HepG2 (cell line): ENCODE results near the gene IL1RL2. TPM values are rescaled to one million over a fixed set of nuclear protein-coding genes. Genes with fewer than 3 reads are reported as not detected.

Experiments
- ATAC-seq: fragments of 200-7000 bp; cut with Tn5 transposase; 3 replicates; pipeline ENCODE4 v1.9.1; 2020; ENCODE audit warnings: mild to moderate bottlenecking, moderate library complexity
- BruUV-seq: library from RNA; stranded (reverse); fragments of 400-500 nt; replicated peaks from 2 replicates; lab custom pipeline; 2021; lab: Mats Ljungman, UMichigan
- CTCF ChIA-PET: fragments of 300-600 bp; formaldehyde crosslinking; extraction: SDS; loops from one replicate; lab custom pipeline; 2021; ENCODE audit warnings: low total read pairs, inconsistent platforms, low intra/inter-chr PET ratio; lab: Yijun Ruan, JAX
- POLR2A ChIA-PET: fragments of 350-600 bp; sonication (Branson Sonifier 250); formaldehyde crosslinking; loops from one replicate; lab custom pipeline; 2020; ENCODE audit warnings: antibody characterized with exemption, inconsistent platforms; lab: Yijun Ruan, JAX
- DNase-seq: peaks from one replicate; pipeline ENCODE4 v3.0.0-alpha.2; 2015; ENCODE audit warnings: low spot score
- FAIRE-seq: peaks from 3 replicates; lab custom pipeline; 2011; peaks lifted over from hg19 to GRCh38; lab: Jason Lieb, UNC
- H2AFZ ChIP-seq: one replicate; pipeline ENCODE4 v1.6.1; 2011; ENCODE audit warnings: low read length, inconsistent platforms
- H3K27ac ChIP-seq: fragments of 300-600 bp; 3 replicates; pipeline ENCODE4 v1.8.0; 2011; ENCODE audit warnings: mixed run types, mild to moderate bottlenecking, mixed read lengths, low read length, inconsistent platforms; ENCODE audit not compliant: insufficient read depth; ENCODE audit errors: extremely low read length
- H3K27me3 ChIP-seq, 2 experiments: fragments of 200-600 bp in 1 of 2; 2 replicates in 1 of 2; 3 replicates in 1 of 2; pipeline versions ENCODE4 v1.6.0 to v1.8.0; 2011; ENCODE audit warnings: low read length in 2 of 2, mild to moderate bottlenecking in 2 of 2, moderate library complexity in 2 of 2, inconsistent platforms in 1 of 2; ENCODE audit not compliant: insufficient read depth in 2 of 2, control insufficient read depth in 1 of 2
- H3K36me3 ChIP-seq, 2 experiments: fragments of 200-600 bp in 1 of 2; replicated peaks in 1 of 2; 2 replicates in 1 of 2; 3 replicates in 1 of 2; pipeline versions ENCODE4 v1.5.1 to v1.8.0; 2011; ENCODE audit warnings: low read length in 2 of 2, inconsistent platforms in 1 of 2; ENCODE audit not compliant: insufficient read depth in 2 of 2, control insufficient read depth in 1 of 2
- H3K4me1 ChIP-seq: 2 replicates; pipeline ENCODE4 v1.5.1; 2012; ENCODE audit warnings: low read length, inconsistent platforms; ENCODE audit not compliant: insufficient read depth
- H3K4me2 ChIP-seq: 2 replicates; pipeline ENCODE4 v1.6.0; 2011; ENCODE audit warnings: low read depth, low read length, inconsistent platforms
- H3K4me3 ChIP-seq, 3 experiments: fragments of 200-600 bp in 1 of 3; sonication (generic), shearing (Covaris generic) in 1 of 3; replicated peaks in 1 of 3; 2 replicates each; pipeline ENCODE4 v1.5.1; 2011 to 2016; ENCODE audit warnings: low read length in 3 of 3, inconsistent platforms in 2 of 3, low read depth in 2 of 3, mild to moderate bottlenecking in 2 of 3, control low read depth in 1 of 3, mixed read lengths in 1 of 3; ENCODE audit not compliant: insufficient read depth in 1 of 3
- H3K79me2 ChIP-seq: one replicate; pipeline ENCODE4 v1.6.1; 2011; ENCODE audit warnings: low read length, inconsistent platforms; ENCODE audit not compliant: insufficient read depth
- H3K9ac ChIP-seq: 2 replicates; pipeline ENCODE4 v1.6.0; 2011; ENCODE audit warnings: mild to moderate bottlenecking, low read depth, low read length, inconsistent platforms; ENCODE audit not compliant: insufficient read depth
- H3K9me3 ChIP-seq: 2 replicates; pipeline ENCODE4 v1.5.1; 2012; ENCODE audit warnings: mild to moderate bottlenecking, low read length
- H4K20me1 ChIP-seq: 2 replicates; pipeline ENCODE4 v1.6.0; 2011; ENCODE audit warnings: inconsistent platforms, mild to moderate bottlenecking, low read length, moderate library complexity; ENCODE audit not compliant: insufficient read depth
- AHDC1 ChIP-seq: sonication (generic); formaldehyde crosslinking; IDR thresholded peaks from 2 replicates; pipeline ENCODE4 v1.5.1; 2020; ENCODE audit warnings: mild to moderate bottlenecking, missing genetic modification reagents, borderline replicate concordance
- KDM6A ChIP-seq: IDR thresholded peaks from 2 replicates; pipeline ENCODE4 v1.6.1; 2016; ENCODE audit warnings: low read depth
- MBD4 ChIP-seq: IDR thresholded peaks from 2 replicates; pipeline ENCODE4 v1.6.1; 2012; ENCODE audit warnings: low read length, inconsistent platforms, borderline replicate concordance
- SIN3A ChIP-seq: IDR thresholded peaks from 2 replicates; pipeline ENCODE4 v1.6.1; 2011; ENCODE audit warnings: low read depth, mild to moderate bottlenecking, control low read depth, low read length, borderline replicate concordance
- THAP8 ChIP-seq: sonication (generic); formaldehyde crosslinking; IDR thresholded peaks from 2 replicates; pipeline ENCODE4 v1.5.1; 2020; ENCODE audit warnings: missing genetic modification reagents, mild to moderate bottlenecking, borderline replicate concordance
- ZNF354B ChIP-seq: sonication (generic); formaldehyde crosslinking; IDR thresholded peaks from 2 replicates; pipeline ENCODE4 v1.8.0; 2022; ENCODE audit warnings: mild to moderate bottlenecking, missing genetic modification reagents
- ZNF777 ChIP-seq: sonication (generic); formaldehyde crosslinking; IDR thresholded peaks from 2 replicates; pipeline ENCODE4 v1.4.0; 2020; ENCODE audit warnings: missing genetic modification reagents
- WGBS: methylation state at CpG from one replicate; pipeline ENCODE4 v1.1.6; 2017; ENCODE audit warnings: low lambda C conversion rate; 5-methylcytosine and 5-hydroxymethylcytosine counted together
- in situ Hi-C: cut with HindIII; loops from 2 replicates; pipeline ENCODE4 v1.10.0; 2017; ENCODE audit warnings: low pct_unique_long_range_greater_than_20kb; ENCODE audit not compliant: extremely low pct_ligation_motif_present
- intact Hi-C: fragments of 100-400 bp; cut with micrococcal nuclease; formaldehyde crosslinking; loops from one replicate; pipeline ENCODE4 v1.10.0; 2022; ENCODE audit not compliant: unreplicated experiment
- polyA plus RNA-seq, 8 experiments: library from polyadenylated mRNA; depleted of rRNA in 3 of 8; stranded (reverse) in 7 of 8; unstranded in 1 of 8; fragments of >200 nt; fragmentation: Illumina TruSeq in 4 of 8; extraction: Trizol in 4 of 8; gene quantifications; 2 replicates each; pipeline versions ENCODE4 v1.2.1 to v1.2.3, GENCODE V29; 2011 to 2016; ENCODE audit warnings: low read depth in 4 of 8, missing spikeins in 1 of 8, mixed read lengths in 1 of 8; ENCODE audit not compliant: insufficient read depth in 1 of 8
- total RNA-seq, 5 experiments: library from RNA; depleted of rRNA; stranded (reverse); fragments of >200 nt; fragmentation: Illumina TruSeq; extraction: Trizol; gene quantifications; 2 replicates each; pipeline ENCODE4 v1.2.3, GENCODE V29; 2016; ENCODE audit warnings: low read depth in 1 of 5
- TF ChIP-seq, protein P1 (sequence below): sonication (generic); formaldehyde crosslinking; IDR thresholded peaks from 2 replicates; pipeline ENCODE4 v1.5.1; 2020; ENCODE audit warnings: missing genetic modification reagents, mild to moderate bottlenecking, borderline replicate concordance

Gene IL1RL2
- total and polyA plus RNA-seq, 2 of the 13 experiments (the other 11 are each of a cell fraction or from before 2014, with no cell fraction given), result 0.03 TPM; not detected in 1

DNA sequence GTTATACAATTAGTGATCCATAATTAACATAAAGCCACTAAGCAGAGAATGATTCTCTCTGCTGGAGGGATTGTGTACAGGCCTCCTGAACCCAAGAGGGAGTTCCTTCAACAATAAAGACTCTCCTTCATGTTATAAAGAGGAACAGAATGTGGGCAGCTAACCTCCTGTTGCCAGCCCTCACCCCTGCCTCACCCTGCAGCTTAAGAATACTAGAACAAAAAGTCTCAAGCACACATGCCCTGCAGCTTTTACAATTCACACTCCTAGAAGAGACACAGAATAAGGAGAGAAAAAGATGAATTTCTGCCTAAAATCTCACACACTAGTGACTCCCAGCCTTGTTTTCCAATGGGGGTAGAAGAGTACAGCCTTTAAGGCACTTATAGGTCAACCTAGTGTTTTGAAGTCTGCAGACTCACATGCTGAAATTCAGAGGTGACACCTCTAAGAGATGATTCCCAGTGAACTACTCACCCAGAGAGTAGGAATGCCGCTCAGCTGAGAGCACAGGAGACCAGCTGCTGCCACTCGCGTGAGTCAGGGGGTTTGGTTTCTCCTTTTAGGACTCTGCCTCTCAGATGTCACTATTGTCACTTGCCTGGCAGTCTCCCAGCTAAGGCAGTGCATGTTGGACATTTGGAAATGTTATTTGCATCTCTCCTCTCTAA is 92.0 kb downstream of the IL1RL2 start:
- intact Hi-C loops, result no loop called here
- Histone ChIP-seq H3K27me3 (peaks cover 0 to 10% of the 10 kb centered on the region in 2 experiments; a peak in 1 of 5 replicates), H3K4me2 (no peak overlapping the region), H3K9me3 (no peaks in the 10 kb centered on the region)
- DNase-seq, result no peak
- WGBS, result 19% methylated on average over 3 of the region's 3 CpGs
- TF ChIP-seq MBD4, result no peak
- no peak for TF ChIP-seq ZNF777 (CRISPR knock-in tag)
- no peak for TF ChIP-seq AHDC1 (CRISPR knock-in tag)
- no peak for TF ChIP-seq ZNF354B (CRISPR knock-in tag)
- TF ChIP-seq, protein P1, sequence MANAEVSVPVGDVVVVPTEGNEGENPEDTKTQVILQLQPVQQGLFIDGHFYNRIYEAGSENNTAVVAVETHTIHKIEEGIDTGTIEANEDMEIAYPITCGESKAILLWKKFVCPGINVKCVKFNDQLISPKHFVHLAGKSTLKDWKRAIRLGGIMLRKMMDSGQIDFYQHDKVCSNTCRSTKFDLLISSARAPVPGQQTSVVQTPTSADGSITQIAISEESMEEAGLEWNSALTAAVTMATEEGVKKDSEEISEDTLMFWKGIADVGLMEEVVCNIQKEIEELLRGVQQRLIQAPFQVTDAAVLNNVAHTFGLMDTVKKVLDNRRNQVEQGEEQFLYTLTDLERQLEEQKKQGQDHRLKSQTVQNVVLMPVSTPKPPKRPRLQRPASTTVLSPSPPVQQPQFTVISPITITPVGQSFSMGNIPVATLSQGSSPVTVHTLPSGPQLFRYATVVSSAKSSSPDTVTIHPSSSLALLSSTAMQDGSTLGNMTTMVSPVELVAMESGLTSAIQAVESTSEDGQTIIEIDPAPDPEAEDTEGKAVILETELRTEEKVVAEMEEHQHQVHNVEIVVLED (CRISPR knock-in tag), result no peak
- TF ChIP-seq THAP8 (CRISPR knock-in tag), result no peak
- TF ChIP-seq SIN3A, result no peak
- TF ChIP-seq KDM6A, result no peak
- TF ChIP-seq, all 625 proteins: peak for 0
- Histone ChIP-seq H3K9ac (no peak overlapping the region), H4K20me1 (no peaks in the 10 kb centered on the region), H3K27ac (no peak overlapping the region), H3K4me3 (no peak overlapping the region), H3K36me3 (no peaks in the 10 kb centered on the region), H3K79me2 (no peaks in the 10 kb centered on the region), H3K4me1 (no peaks in the 10 kb centered on the region), H2AFZ (no peak overlapping the region)
- ATAC-seq (no peak), FAIRE-seq (no peak)
- CTCF ChIA-PET, result no interaction called here
- no TSS peak for BruUV-seq
- POLR2A ChIA-PET, result no interaction called here
- in situ Hi-C loops, result no loop called here
